ENCODE results near the gene FBLN2.

The FBLN2 gene

GRCh38 chr3:13684350-13684749 is 135.4 kb downstream of the FBLN2 start:
- TF ChIP-seq CTCF (IDR thresholded peaks at IDR 0.05; ENCODE audit: extremely low read depth, missing control alignments), result no peak
- DNase-seq (ENCODE audit: low spot score), result no peak

- no peak for TF ChIP-seq CTCF (IDR thresholded peaks at IDR 0.05; ENCODE audit: extremely low read depth, missing control alignments)
- DNase-seq (ENCODE audit: low spot score), result no peak
Observed at GRCh38 chr3:13684854-13685253, 135.9 kb downstream of the FBLN2 start.

- TF ChIP-seq CTCF (IDR thresholded peaks at IDR 0.05; ENCODE audit: extremely low read depth, missing control alignments), result no peak
- DNase-seq (ENCODE audit: low spot score), result no peak
Observed at GRCh38 chr3:13685721-13686120, 136.8 kb downstream of the FBLN2 start.

- DNase-seq (ENCODE audit: low spot score), result no peak
- no peak for TF ChIP-seq CTCF (IDR thresholded peaks at IDR 0.05; ENCODE audit: extremely low read depth, missing control alignments)
Observed at GRCh38 chr3:13686367-13687160, 137.6 kb downstream of the FBLN2 start.

GRCh38 chr3:13687517-13687943 is 138.6 kb downstream of the FBLN2 start:
- TF ChIP-seq CTCF (IDR thresholded peaks at IDR 0.05; ENCODE audit: extremely low read depth, missing control alignments), result no peak
- DNase-seq (ENCODE audit: low spot score), result no peak

Data from GM20000 (cell line).